Measurements from ENCODE around the gene MYLK. TPM values are rescaled to one million over a fixed set of nuclear protein-coding genes. Genes with fewer than 3 reads are reported as not detected.

Gene MYLK
- polyA plus RNA-seq, 2 donors, result 14.2 to 104 TPM

- no peak overlapping the region for H3K4me3 ChIP-seq (ENCODE audit: low read depth in 1 of 2, low read length in 2 of 2)
- no peaks in the 10 kb centered on the region for H3K27me3 ChIP-seq (ENCODE audit: control insufficient read depth in 1 of 2, insufficient read depth in 2 of 2, low read length in 2 of 2)
- H3K4me1 ChIP-seq (ENCODE audit: control insufficient read depth in 2 of 2, insufficient read depth in 2 of 2, low read length in 1 of 2), result no peaks in the 10 kb centered on the region
- peak overlapping the region in 1 of 2 donors; percentile 8 for H3K27ac ChIP-seq (ENCODE audit: low read depth in 2 of 2, low read length in 1 of 2)
- no peaks in the 10 kb centered on the region for H3K9me3 ChIP-seq (ENCODE audit: control insufficient read depth in 2 of 2, insufficient read depth in 1 of 2, low read depth in 1 of 2, low read length in 1 of 2)
- WGBS, 2 donors, result 85% methylated on average over 4 of the region's 4 CpGs
- H3K36me3 ChIP-seq (ENCODE audit: control insufficient read depth in 2 of 2, insufficient read depth in 2 of 2, low read length in 1 of 2), result no peaks in the 10 kb centered on the region
Measured at GRCh38 chr3:123817413-123817812, 66.7 kb downstream of the MYLK start.

- no peak overlapping the region for H3K4me3 ChIP-seq (ENCODE audit: low read depth in 1 of 2, low read length in 2 of 2)
- peak overlapping the region; percentile 26 to 51 for H3K27ac ChIP-seq (ENCODE audit: low read depth in 2 of 2, low read length in 1 of 2)
- 35 to 45% methylated on average over 5 of the region's 5 CpGs for WGBS, 2 donors
- no peaks in the 10 kb centered on the region for H3K27me3 ChIP-seq (ENCODE audit: control insufficient read depth in 1 of 2, insufficient read depth in 2 of 2, low read length in 2 of 2)
- no peaks in the 10 kb centered on the region for H3K4me1 ChIP-seq (ENCODE audit: control insufficient read depth in 2 of 2, insufficient read depth in 2 of 2, low read length in 1 of 2)
- no peaks in the 10 kb centered on the region for H3K36me3 ChIP-seq (ENCODE audit: control insufficient read depth in 2 of 2, insufficient read depth in 2 of 2, low read length in 1 of 2)
- no peaks in the 10 kb centered on the region for H3K9me3 ChIP-seq (ENCODE audit: control insufficient read depth in 2 of 2, insufficient read depth in 1 of 2, low read depth in 1 of 2, low read length in 1 of 2)
Measured at GRCh38 chr3:123816673-123817207, 67.4 kb downstream of the MYLK start.

GRCh38 chr3:123815981-123816380, 68.2 kb downstream of the MYLK start:
- H3K4me1 ChIP-seq (ENCODE audit: control insufficient read depth in 2 of 2, insufficient read depth in 2 of 2, low read length in 1 of 2), result no peaks in the 10 kb centered on the region
- no peak overlapping the region for H3K4me3 ChIP-seq (ENCODE audit: low read depth in 1 of 2, low read length in 2 of 2)
- no peaks in the 10 kb centered on the region for H3K9me3 ChIP-seq (ENCODE audit: control insufficient read depth in 2 of 2, insufficient read depth in 1 of 2, low read depth in 1 of 2, low read length in 1 of 2)
- no peaks in the 10 kb centered on the region for H3K27me3 ChIP-seq (ENCODE audit: control insufficient read depth in 1 of 2, insufficient read depth in 2 of 2, low read length in 2 of 2)
- no peaks in the 10 kb centered on the region for H3K36me3 ChIP-seq (ENCODE audit: control insufficient read depth in 2 of 2, insufficient read depth in 2 of 2, low read length in 1 of 2)
- peak overlapping the region in 1 of 2 donors; percentile 29 for H3K27ac ChIP-seq (ENCODE audit: low read depth in 2 of 2, low read length in 1 of 2)
- WGBS, 2 donors, result 77 to 86% methylated on average over 1 of the region's 1 CpG

- H3K27ac ChIP-seq (ENCODE audit: low read depth in 2 of 2, low read length in 1 of 2), result no peak overlapping the region
- H3K27me3 ChIP-seq (ENCODE audit: control insufficient read depth in 1 of 2, insufficient read depth in 2 of 2, low read length in 2 of 2), result no peaks in the 10 kb centered on the region
- no peaks in the 10 kb centered on the region for H3K9me3 ChIP-seq (ENCODE audit: control insufficient read depth in 2 of 2, insufficient read depth in 1 of 2, low read depth in 1 of 2, low read length in 1 of 2)
- H3K4me1 ChIP-seq (ENCODE audit: control insufficient read depth in 2 of 2, insufficient read depth in 2 of 2, low read length in 1 of 2), result no peaks in the 10 kb centered on the region
- WGBS, 2 donors, result 87 to 88% methylated on average over 4 of the region's 4 CpGs
- H3K36me3 ChIP-seq (ENCODE audit: control insufficient read depth in 2 of 2, insufficient read depth in 2 of 2, low read length in 1 of 2), result no peaks in the 10 kb centered on the region
- no peak overlapping the region for H3K4me3 ChIP-seq (ENCODE audit: low read depth in 1 of 2, low read length in 2 of 2)
Measured at GRCh38 chr3:123813876-123814275, 70.3 kb downstream of the MYLK start.

- H3K36me3 ChIP-seq (ENCODE audit: control insufficient read depth in 2 of 2, insufficient read depth in 2 of 2, low read length in 1 of 2), result no peaks in the 10 kb centered on the region
- no peaks in the 10 kb centered on the region for H3K9me3 ChIP-seq (ENCODE audit: control insufficient read depth in 2 of 2, insufficient read depth in 1 of 2, low read depth in 1 of 2, low read length in 1 of 2)
- no peak overlapping the region for H3K4me3 ChIP-seq (ENCODE audit: low read depth in 1 of 2, low read length in 2 of 2)
- WGBS, 2 donors, result 82 to 90% methylated on average over 4 of the region's 4 CpGs
- no peaks in the 10 kb centered on the region for H3K27me3 ChIP-seq (ENCODE audit: control insufficient read depth in 1 of 2, insufficient read depth in 2 of 2, low read length in 2 of 2)
- no peak overlapping the region for H3K27ac ChIP-seq (ENCODE audit: low read depth in 2 of 2, low read length in 1 of 2)
- H3K4me1 ChIP-seq (ENCODE audit: control insufficient read depth in 2 of 2, insufficient read depth in 2 of 2, low read length in 1 of 2), result peaks cover 2 to 6% of the 10 kb centered on the region in 2 donors
Measured at GRCh38 chr3:123809597-123809996, 74.5 kb downstream of the MYLK start.

- Histone ChIP-seq H3K36me3 (ENCODE audit: control insufficient read depth in 2 of 2, insufficient read depth in 2 of 2, low read length in 1 of 2) (no peaks in the 10 kb centered on the region), H3K9me3 (ENCODE audit: control insufficient read depth in 2 of 2, insufficient read depth in 1 of 2, low read depth in 1 of 2, low read length in 1 of 2) (no peaks in the 10 kb centered on the region), H3K27me3 (ENCODE audit: control insufficient read depth in 1 of 2, insufficient read depth in 2 of 2, low read length in 2 of 2) (no peaks in the 10 kb centered on the region), H3K4me1 (ENCODE audit: control insufficient read depth in 2 of 2, insufficient read depth in 2 of 2, low read length in 1 of 2) (peaks cover 2 to 6% of the 10 kb centered on the region in 2 donors), H3K4me3 (ENCODE audit: low read depth in 1 of 2, low read length in 2 of 2) (no peak overlapping the region), H3K27ac (ENCODE audit: low read depth in 2 of 2, low read length in 1 of 2) (no peak overlapping the region)
- 87 to 90% methylated on average over 2 of the region's 2 CpGs for WGBS, 2 donors
Measured at GRCh38 chr3:123808812-123809211, 75.3 kb downstream of the MYLK start.

GRCh38 chr3:123807820-123808219, 76.3 kb downstream of the MYLK start:
- H3K27ac ChIP-seq (ENCODE audit: low read depth in 2 of 2, low read length in 1 of 2), result no peak overlapping the region
- H3K36me3 ChIP-seq (ENCODE audit: control insufficient read depth in 2 of 2, insufficient read depth in 2 of 2, low read length in 1 of 2), result no peaks in the 10 kb centered on the region
- 29 to 58% methylated on average over 2 of the region's 2 CpGs for WGBS, 2 donors
- no peaks in the 10 kb centered on the region for H3K9me3 ChIP-seq (ENCODE audit: control insufficient read depth in 2 of 2, insufficient read depth in 1 of 2, low read depth in 1 of 2, low read length in 1 of 2)
- no peak overlapping the region for H3K4me3 ChIP-seq (ENCODE audit: low read depth in 1 of 2, low read length in 2 of 2)
- peaks cover 2 to 6% of the 10 kb centered on the region in 2 donors for H3K4me1 ChIP-seq (ENCODE audit: control insufficient read depth in 2 of 2, insufficient read depth in 2 of 2, low read length in 1 of 2)
- H3K27me3 ChIP-seq (ENCODE audit: control insufficient read depth in 1 of 2, insufficient read depth in 2 of 2, low read length in 2 of 2), result no peaks in the 10 kb centered on the region

GRCh38 chr3:123805504-123805903, 78.6 kb downstream of the MYLK start:
- peaks cover 2 to 6% of the 10 kb centered on the region in 2 donors for H3K4me1 ChIP-seq (ENCODE audit: control insufficient read depth in 2 of 2, insufficient read depth in 2 of 2, low read length in 1 of 2)
- no peaks in the 10 kb centered on the region for H3K36me3 ChIP-seq (ENCODE audit: control insufficient read depth in 2 of 2, insufficient read depth in 2 of 2, low read length in 1 of 2)
- no peaks in the 10 kb centered on the region for H3K27me3 ChIP-seq (ENCODE audit: control insufficient read depth in 1 of 2, insufficient read depth in 2 of 2, low read length in 2 of 2)
- 70 to 75% methylated on average over 2 of the region's 2 CpGs for WGBS, 2 donors
- H3K27ac ChIP-seq (ENCODE audit: low read depth in 2 of 2, low read length in 1 of 2), result no peak overlapping the region
- no peaks in the 10 kb centered on the region for H3K9me3 ChIP-seq (ENCODE audit: control insufficient read depth in 2 of 2, insufficient read depth in 1 of 2, low read depth in 1 of 2, low read length in 1 of 2)
- H3K4me3 ChIP-seq (ENCODE audit: low read depth in 1 of 2, low read length in 2 of 2), result no peak overlapping the region

- no peak overlapping the region for H3K27ac ChIP-seq (ENCODE audit: low read depth in 2 of 2, low read length in 1 of 2)
- 73 to 75% methylated on average over 7 of the region's 7 CpGs for WGBS, 2 donors
- H3K4me1 ChIP-seq (ENCODE audit: control insufficient read depth in 2 of 2, insufficient read depth in 2 of 2, low read length in 1 of 2), result peaks cover 2 to 6% of the 10 kb centered on the region in 2 donors
- H3K36me3 ChIP-seq (ENCODE audit: control insufficient read depth in 2 of 2, insufficient read depth in 2 of 2, low read length in 1 of 2), result no peaks in the 10 kb centered on the region
- H3K27me3 ChIP-seq (ENCODE audit: control insufficient read depth in 1 of 2, insufficient read depth in 2 of 2, low read length in 2 of 2), result no peaks in the 10 kb centered on the region
- H3K4me3 ChIP-seq (ENCODE audit: low read depth in 1 of 2, low read length in 2 of 2), result no peak overlapping the region
- no peaks in the 10 kb centered on the region for H3K9me3 ChIP-seq (ENCODE audit: control insufficient read depth in 2 of 2, insufficient read depth in 1 of 2, low read depth in 1 of 2, low read length in 1 of 2)
Measured at GRCh38 chr3:123805101-123805500, 79.0 kb downstream of the MYLK start.

- Histone ChIP-seq H3K36me3 (ENCODE audit: control insufficient read depth in 2 of 2, insufficient read depth in 2 of 2, low read length in 1 of 2) (no peaks in the 10 kb centered on the region), H3K4me1 (ENCODE audit: control insufficient read depth in 2 of 2, insufficient read depth in 2 of 2, low read length in 1 of 2) (peaks cover 2 to 6% of the 10 kb centered on the region in 2 donors), H3K27ac (ENCODE audit: low read depth in 2 of 2, low read length in 1 of 2) (no peak overlapping the region), H3K9me3 (ENCODE audit: control insufficient read depth in 2 of 2, insufficient read depth in 1 of 2, low read depth in 1 of 2, low read length in 1 of 2) (no peaks in the 10 kb centered on the region), H3K4me3 (ENCODE audit: low read depth in 1 of 2, low read length in 2 of 2) (no peak overlapping the region), H3K27me3 (ENCODE audit: control insufficient read depth in 1 of 2, insufficient read depth in 2 of 2, low read length in 2 of 2) (no peaks in the 10 kb centered on the region)
- WGBS, 2 donors, result 87 to 93% methylated on average over 3 of the region's 3 CpGs
Measured at GRCh38 chr3:123804676-123805075, 79.5 kb downstream of the MYLK start.

All from esophagus (tissue), 2 donors.